AG04449 (cell line): ENCODE results near the gene ZFP36.

Source experiments
- CTCF ChIA-PET: fragments of 350-600 bp; formaldehyde crosslinking; extraction: SDS; loops from one replicate; lab custom pipeline; 2021; ENCODE audit warnings: antibody characterized with exemption; lab: Yijun Ruan, JAX
- POLR2A ChIA-PET: fragments of 400-600, 350-600 bp; formaldehyde crosslinking; extraction: SDS; loops from one replicate; lab custom pipeline; 2020; ENCODE audit warnings: antibody characterized with exemption, inconsistent platforms; lab: Yijun Ruan, JAX
- DNase-seq: peaks from one replicate; pipeline ENCODE4 v3.0.0-alpha.2; 2010; ENCODE audit warnings: low read depth, low spot score
- H3K4me3 ChIP-seq: 2 replicates; pipeline ENCODE4 v1.5.1; 2011; ENCODE audit warnings: low read depth, mild to moderate bottlenecking, control low read depth, low read length
- TF ChIP-seq, protein P1 (sequence below): IDR thresholded peaks from one replicate; pipeline ENCODE4 v1.5.1; 2011; ENCODE audit warnings: mild to moderate bottlenecking, moderate library complexity, low read length, control low read depth, inconsistent platforms; ENCODE audit not compliant: insufficient read depth; ENCODE audit errors: missing control alignments

ZFP36 gene

DNA sequence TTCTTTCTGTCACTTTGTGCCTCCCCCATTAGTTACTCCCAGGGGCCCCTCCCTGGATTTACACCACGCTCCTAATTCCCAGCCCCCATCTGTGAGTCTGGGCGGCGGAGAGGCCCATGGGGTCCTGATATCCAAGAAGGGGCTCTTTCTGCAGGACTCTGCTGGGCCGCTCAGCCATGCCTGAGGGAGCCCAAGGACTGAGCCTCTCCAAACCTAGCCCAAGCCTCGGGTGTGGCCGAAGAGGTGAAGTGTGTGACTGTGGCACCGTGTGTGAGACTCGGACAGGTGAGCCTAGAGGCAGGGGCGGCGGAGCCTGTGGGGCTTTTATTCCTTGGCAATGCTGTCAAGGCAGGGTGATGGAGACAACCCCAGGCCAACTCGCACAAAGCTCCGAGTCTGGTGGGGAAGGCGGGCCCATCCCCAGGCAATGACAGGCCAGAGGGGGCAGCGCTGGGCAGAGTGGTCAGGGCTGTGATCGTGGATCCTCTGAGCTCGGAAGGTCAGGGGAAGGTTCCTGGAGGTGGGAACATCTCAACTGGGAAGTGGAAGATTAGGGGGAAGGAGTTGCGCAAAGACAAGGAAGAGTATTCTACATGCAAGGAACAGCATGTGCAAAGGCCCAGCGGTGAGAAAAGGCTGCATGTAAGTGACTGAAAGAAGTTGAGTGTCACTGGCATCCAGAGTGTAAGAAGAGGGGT is 7.4 kb downstream of the ZFP36 start:
- peak overlapping the region; percentile 87 for H3K4me3 ChIP-seq
- TF ChIP-seq, protein P1, sequence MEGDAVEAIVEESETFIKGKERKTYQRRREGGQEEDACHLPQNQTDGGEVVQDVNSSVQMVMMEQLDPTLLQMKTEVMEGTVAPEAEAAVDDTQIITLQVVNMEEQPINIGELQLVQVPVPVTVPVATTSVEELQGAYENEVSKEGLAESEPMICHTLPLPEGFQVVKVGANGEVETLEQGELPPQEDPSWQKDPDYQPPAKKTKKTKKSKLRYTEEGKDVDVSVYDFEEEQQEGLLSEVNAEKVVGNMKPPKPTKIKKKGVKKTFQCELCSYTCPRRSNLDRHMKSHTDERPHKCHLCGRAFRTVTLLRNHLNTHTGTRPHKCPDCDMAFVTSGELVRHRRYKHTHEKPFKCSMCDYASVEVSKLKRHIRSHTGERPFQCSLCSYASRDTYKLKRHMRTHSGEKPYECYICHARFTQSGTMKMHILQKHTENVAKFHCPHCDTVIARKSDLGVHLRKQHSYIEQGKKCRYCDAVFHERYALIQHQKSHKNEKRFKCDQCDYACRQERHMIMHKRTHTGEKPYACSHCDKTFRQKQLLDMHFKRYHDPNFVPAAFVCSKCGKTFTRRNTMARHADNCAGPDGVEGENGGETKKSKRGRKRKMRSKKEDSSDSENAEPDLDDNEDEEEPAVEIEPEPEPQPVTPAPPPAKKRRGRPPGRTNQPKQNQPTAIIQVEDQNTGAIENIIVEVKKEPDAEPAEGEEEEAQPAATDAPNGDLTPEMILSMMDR, result peak; percentile 37
- CTCF ChIA-PET, result interaction anchor here (0.5 to 4.4 kb wide), 9 partner anchors 11 to 126 kb away, joined by 3 to 26 read pairs (median 3); partner anchors contain the start of genes EID2, EID2B, MED29 and PAF1
- DNase-seq, result no peak
- POLR2A ChIA-PET, result interaction anchor here (1.1 to 4.4 kb wide), 4 partner anchors 10 to 21 kb away, joined by 3 to 31 read pairs (median 12); partner anchors contain the start of gene RPS16

DNA sequence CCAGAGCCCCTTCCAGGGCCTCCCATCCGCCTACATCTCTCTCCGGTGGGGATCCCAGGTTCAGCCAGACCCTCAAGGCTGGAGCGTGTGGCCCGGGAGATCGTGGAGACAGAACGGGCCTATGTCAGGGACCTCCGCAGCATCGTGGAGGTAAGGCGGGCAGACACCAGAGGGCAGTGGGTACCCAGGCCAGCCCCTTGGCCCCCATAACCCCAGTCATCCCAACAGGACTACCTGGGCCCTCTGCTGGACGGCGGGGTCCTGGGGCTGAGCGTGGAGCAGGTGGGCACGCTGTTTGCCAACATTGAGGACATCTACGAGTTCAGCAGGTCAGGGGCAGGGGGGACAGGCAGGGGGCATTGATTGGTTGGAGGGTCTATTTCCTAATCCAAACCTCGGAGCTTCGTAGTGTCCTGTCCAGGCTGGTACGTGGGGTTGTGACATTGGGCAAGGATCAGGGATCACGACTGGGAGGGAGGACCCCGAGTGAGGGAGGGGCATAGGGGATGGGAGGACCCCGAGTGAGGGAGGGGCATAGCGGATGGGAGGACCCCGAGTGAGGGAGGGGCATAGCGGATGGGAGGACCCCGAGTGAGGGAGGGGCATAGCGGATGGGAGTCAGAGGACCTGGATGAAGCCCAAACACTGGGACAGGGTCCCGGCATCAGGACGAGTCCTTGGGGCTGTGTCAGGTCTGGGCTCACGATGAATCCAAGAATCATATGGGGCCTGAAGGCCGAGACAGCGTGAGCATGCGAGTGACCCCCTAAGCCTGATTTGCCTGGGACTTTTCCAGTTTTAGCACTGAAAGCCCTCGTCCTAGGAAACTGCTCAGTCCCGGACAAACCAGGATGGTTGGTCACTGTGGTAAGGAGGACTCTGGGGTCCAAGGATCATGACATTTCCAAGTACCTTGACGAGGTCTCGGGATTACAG is 8.7 kb downstream of the ZFP36 start:
- peak overlapping the region; percentile 87 for H3K4me3 ChIP-seq
- TF ChIP-seq, protein P1, result no peak
- DNase-seq, result no peak
- POLR2A ChIA-PET, result interaction anchor here (1.8 to 4.4 kb wide), 3 partner anchors 9 to 20 kb away, joined by 8 to 31 read pairs (median 16); partner anchors contain the start of gene RPS16
- CTCF ChIA-PET, result interaction anchor here (0.6 to 4.4 kb wide), 12 partner anchors 10 to 125 kb away, joined by 3 to 26 read pairs (median 4); partner anchors contain the start of genes EID2, EID2B, MED29 and PAF1

DNA sequence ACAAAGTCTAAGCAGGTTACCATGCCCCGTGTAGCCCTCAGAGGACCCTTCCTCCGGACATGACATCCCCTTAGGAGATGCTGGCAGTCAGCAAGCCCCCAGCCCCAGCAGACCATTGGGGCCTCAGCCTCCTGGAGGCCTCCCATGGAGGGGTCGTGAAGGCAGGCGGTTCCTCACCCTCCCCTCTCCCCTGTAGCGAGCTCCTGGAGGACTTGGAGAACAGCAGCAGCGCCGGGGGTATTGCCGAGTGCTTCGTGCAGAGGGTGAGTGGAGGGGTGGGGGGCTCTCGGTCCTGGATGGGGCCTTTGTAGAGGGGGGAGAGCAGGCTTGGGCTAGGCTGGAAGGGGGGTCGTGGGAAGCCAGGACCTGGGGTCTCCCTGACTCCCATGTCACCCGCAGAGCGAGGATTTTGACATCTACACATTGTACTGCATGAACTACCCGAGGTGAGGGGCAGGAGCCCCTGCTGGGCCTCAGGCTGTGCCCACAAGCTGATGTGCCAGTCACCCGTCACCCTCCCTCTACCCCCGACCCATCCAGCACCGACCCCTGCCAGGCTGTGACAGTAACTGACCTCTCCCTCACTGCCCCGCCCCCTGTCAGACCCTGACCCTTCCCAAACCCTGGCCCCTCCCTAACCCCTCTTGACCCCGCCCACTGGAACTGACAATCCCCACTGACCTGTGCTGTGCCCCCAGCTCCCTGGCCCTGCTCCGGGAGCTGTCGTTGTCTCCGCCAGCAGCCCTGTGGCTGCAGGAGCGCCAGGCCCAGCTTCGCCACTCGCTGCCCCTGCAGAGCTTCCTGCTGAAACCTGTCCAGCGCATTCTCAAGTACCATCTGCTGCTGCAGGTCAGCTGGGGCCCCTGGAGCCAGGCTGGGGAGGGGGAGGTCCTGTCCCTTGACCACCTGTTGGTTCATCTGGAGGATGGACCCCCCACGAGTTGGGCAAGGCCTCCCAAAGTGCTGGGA is 9.8 kb downstream of the ZFP36 start:
- no peak overlapping the region; the same call in 1 of the 2 replicates for H3K4me3 ChIP-seq
- TF ChIP-seq, protein P1, result no peak
- ChIA-PET POLR2A (interaction anchor here (4.4 kb wide), 1 partner anchor 19 kb away, joined by 31 read pairs; the partner anchor contains the start of gene RPS16), CTCF (interaction anchor here (1.4 to 4.4 kb wide), 4 partner anchors 11 to 19 kb away, joined by 4 to 26 read pairs (median 11); partner anchors contain the start of gene RPS16)
- no peak for DNase-seq

DNA sequence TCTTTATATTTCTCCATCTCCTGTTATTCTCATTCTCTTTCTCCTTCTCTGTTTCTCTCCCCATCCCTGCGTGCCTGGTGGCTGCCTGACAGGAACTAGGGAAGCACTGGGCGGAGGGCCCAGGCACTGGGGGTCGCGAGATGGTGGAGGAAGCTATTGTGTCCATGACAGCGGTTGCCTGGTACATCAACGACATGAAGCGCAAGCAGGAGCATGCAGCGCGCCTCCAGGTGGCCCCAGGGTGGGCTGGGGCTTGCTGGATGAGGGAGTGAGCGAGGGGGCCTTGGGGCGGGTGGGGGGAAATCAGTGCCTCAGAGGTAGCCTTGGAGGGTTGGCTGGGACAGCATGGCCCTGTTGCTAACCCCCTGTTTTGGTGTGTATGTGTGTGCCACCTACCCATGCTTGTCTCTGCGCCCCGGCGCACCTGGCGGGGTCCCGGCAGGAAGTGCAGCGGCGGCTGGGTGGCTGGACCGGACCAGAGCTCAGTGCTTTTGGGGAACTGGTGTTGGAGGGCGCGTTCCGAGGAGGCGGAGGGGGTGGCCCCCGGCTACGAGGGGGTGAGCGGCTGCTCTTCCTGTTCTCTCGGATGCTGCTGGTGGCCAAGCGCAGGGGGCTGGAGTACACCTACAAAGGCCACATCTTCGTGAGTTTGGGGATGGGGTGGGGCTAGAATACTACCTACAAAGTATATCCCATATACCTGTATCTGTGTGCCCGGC is 11.0 kb downstream of the ZFP36 start:
- ChIA-PET POLR2A (interaction anchor here (4.4 kb wide), 1 partner anchor 18 kb away, joined by 31 read pairs; the partner anchor contains the start of gene RPS16), CTCF (interaction anchor here (1.5 to 4.4 kb wide), 4 partner anchors 10 to 20 kb away, joined by 3 to 26 read pairs (median 12); no protein-coding TSS in a partner anchor)
- no peak for DNase-seq
- TF ChIP-seq, protein P1, result no peak
- H3K4me3 ChIP-seq, result no peak overlapping the region

DNA sequence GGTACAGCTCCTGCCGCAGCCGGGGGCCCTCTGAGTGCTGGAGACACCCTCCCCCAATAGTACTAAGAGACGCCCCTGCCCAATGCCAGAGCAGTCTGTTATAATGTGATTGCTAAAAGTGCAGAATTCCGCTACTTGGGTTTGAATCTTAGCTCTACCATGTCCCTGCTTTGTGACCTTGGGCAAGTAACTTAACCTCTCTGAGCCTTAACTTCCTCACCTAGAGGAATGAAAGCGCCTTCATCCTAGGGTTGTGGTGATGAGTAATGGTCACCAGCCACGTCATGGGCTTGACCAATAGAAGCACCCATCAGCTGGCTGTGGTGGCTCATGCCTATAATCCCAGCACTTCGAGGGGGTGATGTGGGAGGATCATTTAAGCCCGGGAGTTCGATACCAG is 12.4 kb downstream of the ZFP36 start:
- ChIA-PET POLR2A (interaction anchor here (0.8 kb wide), 1 partner anchor 17 kb away, joined by 3 read pairs; the partner anchor contains the start of gene RPS16), CTCF (interaction anchor here (0.9 to 3.5 kb wide), 5 partner anchors 9 to 22 kb away, joined by 3 to 20 read pairs (median 3); partner anchors contain the start of gene RPS16)
- no peak for DNase-seq
- H3K4me3 ChIP-seq, result no peak overlapping the region
- TF ChIP-seq, protein P1, result no peak
